Keratinocyte (primary cell): Measurements from ENCODE around the gene HYAL2.

ENCODE experiments used
- EZH2 ChIP-seq: IDR thresholded peaks from one replicate; pipeline ENCODE4 v1.6.1; 2012; ENCODE audit warnings: inconsistent platforms, mild to moderate bottlenecking, low read length, moderate library complexity
- TF ChIP-seq, protein P1 (sequence below), 3 experiments: IDR thresholded peaks in 1 of 3; conservative IDR thresholded peaks in 1 of 3; optimal IDR thresholded peaks in 1 of 3; 2 replicates in 2 of 3; 3 replicates in 1 of 3; pipeline versions ENCODE3 to v1.5.1; 2011; ENCODE audit warnings: low read length in 3 of 3, mild to moderate bottlenecking in 3 of 3, moderate library complexity in 2 of 3, control low read depth in 1 of 3, inconsistent platforms in 1 of 3; ENCODE audit not compliant: insufficient read depth in 2 of 3; ENCODE audit errors: extremely low read depth in 1 of 3

DNA sequence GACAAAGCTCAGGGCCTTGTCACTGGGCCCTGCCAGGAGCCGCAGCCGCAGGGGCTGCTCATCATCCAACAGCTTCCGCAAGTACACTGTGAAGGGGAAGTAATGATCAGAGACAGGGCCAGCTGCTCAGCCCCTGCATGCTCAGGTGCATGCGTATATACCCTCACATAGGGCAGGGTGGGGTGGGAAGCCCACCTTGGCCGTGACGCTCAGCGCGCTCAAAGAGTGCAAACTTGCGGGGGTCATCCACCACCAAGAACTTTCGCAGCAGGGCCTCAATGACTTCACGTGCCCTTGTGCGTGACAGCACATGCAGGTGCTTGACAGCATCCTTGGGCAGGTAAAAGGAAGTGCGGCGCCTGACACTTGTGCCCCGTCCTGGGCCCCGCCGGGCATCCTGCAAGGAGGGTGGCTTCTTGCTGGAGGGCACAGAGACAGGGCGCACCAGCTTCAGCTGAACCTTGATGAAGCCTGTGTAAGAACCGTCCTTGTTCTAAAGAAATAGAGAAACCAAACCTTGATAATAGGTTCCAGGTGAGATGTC, 8.9 kb upstream of the HYAL2 start:
- TF ChIP-seq, protein P1, sequence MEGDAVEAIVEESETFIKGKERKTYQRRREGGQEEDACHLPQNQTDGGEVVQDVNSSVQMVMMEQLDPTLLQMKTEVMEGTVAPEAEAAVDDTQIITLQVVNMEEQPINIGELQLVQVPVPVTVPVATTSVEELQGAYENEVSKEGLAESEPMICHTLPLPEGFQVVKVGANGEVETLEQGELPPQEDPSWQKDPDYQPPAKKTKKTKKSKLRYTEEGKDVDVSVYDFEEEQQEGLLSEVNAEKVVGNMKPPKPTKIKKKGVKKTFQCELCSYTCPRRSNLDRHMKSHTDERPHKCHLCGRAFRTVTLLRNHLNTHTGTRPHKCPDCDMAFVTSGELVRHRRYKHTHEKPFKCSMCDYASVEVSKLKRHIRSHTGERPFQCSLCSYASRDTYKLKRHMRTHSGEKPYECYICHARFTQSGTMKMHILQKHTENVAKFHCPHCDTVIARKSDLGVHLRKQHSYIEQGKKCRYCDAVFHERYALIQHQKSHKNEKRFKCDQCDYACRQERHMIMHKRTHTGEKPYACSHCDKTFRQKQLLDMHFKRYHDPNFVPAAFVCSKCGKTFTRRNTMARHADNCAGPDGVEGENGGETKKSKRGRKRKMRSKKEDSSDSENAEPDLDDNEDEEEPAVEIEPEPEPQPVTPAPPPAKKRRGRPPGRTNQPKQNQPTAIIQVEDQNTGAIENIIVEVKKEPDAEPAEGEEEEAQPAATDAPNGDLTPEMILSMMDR (optimal IDR thresholded peaks at IDR 0.05 in 1 of 3, IDR thresholded peaks at IDR 0.05 in 1 of 3, conservative IDR thresholded peaks at IDR 0.05 in 1 of 3; ENCODE audit: extremely low read depth in 1 of 3, insufficient read depth in 2 of 3, low read length in 3 of 3), result no peak
- no peak for TF ChIP-seq EZH2
